B cell (primary cell): ENCODE results near the gene NME3. TPM values are rescaled to one million over a fixed set of nuclear protein-coding genes. Genes with fewer than 3 reads are reported as not detected.

Experiments
- ATAC-seq: fragments of 200-7000 bp; cut with Tn5 transposase; one replicate; pipeline ENCODE4 v1.10.0; 2021; ENCODE audit warnings: low read depth, mild to moderate bottlenecking, moderate number of reproducible peaks, moderate library complexity
- CTCF ChIA-PET: fragments of 350-600 bp; sonication (Branson Sonifier 250); formaldehyde crosslinking; loops from one replicate; lab custom pipeline; 2021; ENCODE audit warnings: antibody characterized with exemption, inconsistent platforms; lab: Charles Lee
- POLR2A ChIA-PET: fragments of 350-600 bp; sonication (Branson Sonifier 250); formaldehyde crosslinking; loops from one replicate; lab custom pipeline; 2021; ENCODE audit warnings: antibody characterized with exemption; lab: Charles Lee
- DNase-seq: peaks from one replicate; pipeline ENCODE4 v3.0.0; 2013
- H2AFZ ChIP-seq: 2 replicates; pipeline ENCODE4 v1.6.1; 2012; ENCODE audit warnings: mild to moderate bottlenecking, low read depth, low read length; ENCODE audit not compliant: insufficient read depth, poor library complexity, severe bottlenecking
- H3K27ac ChIP-seq, 2 donors: 1 replicate in 1 of 2; 2 replicates in 1 of 2; pipeline ENCODE4 v1.5.1; 2012 to 2013; ENCODE audit warnings: low read length in 2 of 2, mild to moderate bottlenecking in 2 of 2, moderate library complexity in 1 of 2
- H3K27me3 ChIP-seq, 4 experiments: fragments of 200-600 bp in 1 of 4; sonication (generic) in 1 of 4; replicated peaks in 1 of 4; 1 replicate in 2 of 4; 2 replicates in 2 of 4; pipeline versions ENCODE4 v1.6.1 to v1.7.0; 2013 to 2016; ENCODE audit warnings: low read length in 3 of 4, mild to moderate bottlenecking in 2 of 4, mixed read lengths in 1 of 4, moderate library complexity in 1 of 4; ENCODE audit not compliant: insufficient read depth in 4 of 4, control insufficient read depth in 3 of 4; ENCODE audit errors: control extremely low read depth in 1 of 4
- H3K36me3 ChIP-seq, 2 experiments: replicated peaks in 1 of 2; 1 replicate in 1 of 2; 2 replicates in 1 of 2; pipeline versions ENCODE4 v1.6.1 to v1.7.1; 2013; ENCODE audit warnings: low read length in 1 of 2; ENCODE audit not compliant: insufficient read depth in 2 of 2, control insufficient read depth in 1 of 2; ENCODE audit errors: control extremely low read depth in 1 of 2, extremely low read depth in 1 of 2
- H3K4me1 ChIP-seq, 2 donors: fragments of 200-600 bp in 1 of 2; sonication (generic) in 1 of 2; 1 replicate in 1 of 2; 2 replicates in 1 of 2; pipeline versions ENCODE4 v1.5.1 to v1.6.1; 2013 to 2017; ENCODE audit warnings: low read length in 2 of 2; ENCODE audit not compliant: control insufficient read depth in 2 of 2, insufficient read depth in 2 of 2
- H3K4me2 ChIP-seq: replicated peaks from 2 replicates; pipeline ENCODE3; 2012; ENCODE audit warnings: mild to moderate bottlenecking, low read depth, low read length; ENCODE audit not compliant: poor library complexity, severe bottlenecking
- H3K4me3 ChIP-seq, 5 experiments: fragments of 200-600 bp in 1 of 5; sonication (generic) in 1 of 5; 1 replicate in 3 of 5; 2 replicates in 2 of 5; pipeline versions ENCODE4 v1.5.1 to v1.7.0; 2011 to 2016; ENCODE audit warnings: low read length in 4 of 5, mild to moderate bottlenecking in 4 of 5, low read depth in 2 of 5, control low read depth in 1 of 5, moderate library complexity in 1 of 5; ENCODE audit not compliant: insufficient read depth in 1 of 5; ENCODE audit errors: control extremely low read depth in 1 of 5, extremely low read depth in 1 of 5
- H3K79me2 ChIP-seq: fragments of 200-600 bp; sonication (generic); one replicate; pipeline ENCODE4 v1.6.0; 2016; ENCODE audit warnings: low read length; ENCODE audit not compliant: control insufficient read depth, insufficient read depth
- H3K9ac ChIP-seq: fragments of 200-600 bp; sonication (generic); 2 replicates; pipeline ENCODE4 v1.6.1; 2017; ENCODE audit warnings: mild to moderate bottlenecking, low read length, moderate library complexity
- H3K9me3 ChIP-seq, 3 donors: one replicate each; pipeline versions ENCODE4 v1.6.1 to v1.7.1; 2013; ENCODE audit warnings: low read length in 2 of 3; ENCODE audit not compliant: control insufficient read depth in 2 of 3, insufficient read depth in 1 of 3; ENCODE audit errors: control extremely low read depth in 1 of 3
- H4K20me1 ChIP-seq: 2 replicates; pipeline ENCODE4 v1.6.0; 2012; ENCODE audit warnings: mild to moderate bottlenecking, low read length; ENCODE audit not compliant: insufficient read depth, control insufficient read depth, poor library complexity, severe bottlenecking
- H3K27ac Mint-ChIP-seq: one replicate; pipeline ENCODE4 v1.8.0; 2021; ENCODE audit warnings: mixed read lengths
- H3K27me3 Mint-ChIP-seq: one replicate; pipeline ENCODE4 v1.8.0; 2021; ENCODE audit warnings: mixed read lengths
- H3K4me1 Mint-ChIP-seq: one replicate; pipeline ENCODE4 v1.8.0; 2021; ENCODE audit warnings: mixed read lengths
- H3K4me3 Mint-ChIP-seq: one replicate; pipeline ENCODE4 v1.8.0; 2021; ENCODE audit warnings: mixed read lengths
- H3K9me3 Mint-ChIP-seq: one replicate; pipeline ENCODE4 v1.8.0; 2022; ENCODE audit warnings: mixed read lengths; ENCODE audit not compliant: insufficient read depth
- EZH2 ChIP-seq: IDR thresholded peaks from 2 replicates; pipeline ENCODE4 v1.6.1; 2012; ENCODE audit warnings: borderline replicate concordance, low read depth, mild to moderate bottlenecking, moderate library complexity, low read length; ENCODE audit not compliant: insufficient read depth, poor library complexity, severe bottlenecking
- WGBS: methylation state at CpG from one replicate; pipeline ENCODE4 v1.1.5; 2013; ENCODE audit warnings: missing lambda C conversion rate; ENCODE audit not compliant: insufficient coverage; 5-methylcytosine and 5-hydroxymethylcytosine counted together
- intact Hi-C: fragments of 100-400 bp; cut with micrococcal nuclease; formaldehyde crosslinking; loops from one replicate; pipeline ENCODE4 v1.10.0; 2022
- polyA plus RNA-seq: library from polyadenylated mRNA; depleted of rRNA; stranded (reverse); fragments of >200 nt; gene quantifications from 2 replicates; pipeline ENCODE4 v1.2.3, GENCODE V29; 2012
- total RNA-seq, 2 donors: library from RNA; stranded (reverse); fragments of 120-200 nt in 1 of 2; gene quantifications; 1 replicate in 1 of 2; 2 replicates in 1 of 2; pipeline versions ENCODE4 v1.2.3 to v1.2.4, GENCODE V29; 2013 to 2022
- TF ChIP-seq, protein P1 (sequence below): fragments of 200-600 bp; IDR thresholded peaks from one replicate; pipeline ENCODE4 v1.8.0; 2022; ENCODE audit warnings: antibody characterized with exemption, mild to moderate bottlenecking

NME3 gene
- total and polyA plus RNA-seq, 2 donors (not counting 1 experiment from before 2014, with no cell fraction given): 63.2 to 150 TPM

DNA sequence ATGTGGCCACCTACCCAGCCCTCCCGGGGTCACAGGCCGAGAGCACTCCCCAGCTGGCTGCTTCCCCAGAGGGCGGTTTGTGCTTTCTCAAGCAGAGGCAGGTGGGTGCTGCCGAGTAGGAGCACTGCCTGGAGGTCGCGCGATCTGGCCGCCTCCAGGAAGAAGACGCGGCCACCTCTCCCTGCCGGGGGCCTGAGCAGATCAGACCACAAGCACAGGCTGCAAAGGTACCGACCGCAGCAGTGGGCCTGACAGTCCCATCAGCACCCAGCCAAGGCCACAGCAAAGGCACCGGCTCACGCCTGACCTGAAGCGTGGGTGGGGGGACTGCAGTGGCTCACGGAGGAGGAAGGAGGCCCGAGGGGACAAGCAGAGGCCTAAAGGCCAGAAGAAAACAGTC, 37.3 kb upstream of the NME3 start:
- H3K4me3 Mint-ChIP-seq: no peak overlapping the region
- peaks cover 9% of the 10 kb centered on the region for H4K20me1 ChIP-seq
- no peaks in the 10 kb centered on the region for H3K4me1 ChIP-seq
- H3K4me2 ChIP-seq: no peak overlapping the region
- no peak overlapping the region for H3K27ac Mint-ChIP-seq
- CTCF ChIA-PET: no interaction called here
- no peaks in the 10 kb centered on the region for H3K27me3 Mint-ChIP-seq
- no peaks in the 10 kb centered on the region for H3K27me3 ChIP-seq
- no peak for ATAC-seq
- no peak overlapping the region for H3K27ac ChIP-seq
- WGBS: 89% methylated on average over 17 of the region's 18 CpGs
- peaks cover 0 to 12% (median 0%) of the 10 kb centered on the region in 3 donors for H3K9me3 ChIP-seq
- peaks cover 1 to 31% of the 10 kb centered on the region in 2 experiments for H3K36me3 ChIP-seq
- no peaks in the 10 kb centered on the region for H3K4me1 Mint-ChIP-seq
- H3K4me3 ChIP-seq: no peak overlapping the region
- no peaks in the 10 kb centered on the region for H3K79me2 ChIP-seq
- H2AFZ ChIP-seq: no peak overlapping the region
- no peaks in the 10 kb centered on the region for H3K9me3 Mint-ChIP-seq
- TF ChIP-seq EZH2: no peak
- TF ChIP-seq, protein P1, sequence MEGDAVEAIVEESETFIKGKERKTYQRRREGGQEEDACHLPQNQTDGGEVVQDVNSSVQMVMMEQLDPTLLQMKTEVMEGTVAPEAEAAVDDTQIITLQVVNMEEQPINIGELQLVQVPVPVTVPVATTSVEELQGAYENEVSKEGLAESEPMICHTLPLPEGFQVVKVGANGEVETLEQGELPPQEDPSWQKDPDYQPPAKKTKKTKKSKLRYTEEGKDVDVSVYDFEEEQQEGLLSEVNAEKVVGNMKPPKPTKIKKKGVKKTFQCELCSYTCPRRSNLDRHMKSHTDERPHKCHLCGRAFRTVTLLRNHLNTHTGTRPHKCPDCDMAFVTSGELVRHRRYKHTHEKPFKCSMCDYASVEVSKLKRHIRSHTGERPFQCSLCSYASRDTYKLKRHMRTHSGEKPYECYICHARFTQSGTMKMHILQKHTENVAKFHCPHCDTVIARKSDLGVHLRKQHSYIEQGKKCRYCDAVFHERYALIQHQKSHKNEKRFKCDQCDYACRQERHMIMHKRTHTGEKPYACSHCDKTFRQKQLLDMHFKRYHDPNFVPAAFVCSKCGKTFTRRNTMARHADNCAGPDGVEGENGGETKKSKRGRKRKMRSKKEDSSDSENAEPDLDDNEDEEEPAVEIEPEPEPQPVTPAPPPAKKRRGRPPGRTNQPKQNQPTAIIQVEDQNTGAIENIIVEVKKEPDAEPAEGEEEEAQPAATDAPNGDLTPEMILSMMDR: no peak
- DNase-seq: no peak
- H3K9ac ChIP-seq: no peak overlapping the region
- intact Hi-C loops: no loop called here
- POLR2A ChIA-PET: no interaction called here

DNA sequence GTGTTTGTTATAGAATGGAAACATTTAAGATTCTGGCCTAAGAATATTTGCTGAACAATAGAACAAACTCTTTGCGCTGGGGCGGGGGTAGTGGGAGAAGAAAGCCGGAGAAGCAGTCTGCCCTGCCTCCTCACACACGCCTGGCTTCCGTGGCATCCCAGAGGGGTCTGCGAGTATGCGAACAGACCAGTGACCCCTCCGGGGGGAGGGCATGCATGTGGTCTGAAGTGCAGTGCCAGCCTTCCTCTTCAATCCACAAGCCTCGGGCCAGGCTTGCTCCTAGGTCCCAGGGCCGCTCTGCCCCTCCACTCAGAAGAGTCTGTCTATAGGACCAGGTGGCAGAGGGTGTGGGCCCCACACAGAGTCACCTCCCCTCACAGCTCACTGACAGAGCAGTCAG, 36.3 kb upstream of the NME3 start:
- Histone ChIP-seq H3K9ac (no peak overlapping the region), H3K27ac (no peak overlapping the region), H2AFZ (no peak overlapping the region), H3K4me3 (no peak overlapping the region), H3K9me3 (peaks cover 0 to 12% (median 0%) of the 10 kb centered on the region in 3 donors), H3K36me3 (peaks cover 1 to 22% of the 10 kb centered on the region in 2 experiments), H3K4me2 (no peak overlapping the region), H4K20me1 (peaks cover 9% of the 10 kb centered on the region), H3K79me2 (no peaks in the 10 kb centered on the region), H3K4me1 (no peaks in the 10 kb centered on the region), H3K27me3 (no peaks in the 10 kb centered on the region)
- Mint-ChIP-seq H3K4me3 (no peak overlapping the region), H3K27ac (no peak overlapping the region), H3K27me3 (no peaks in the 10 kb centered on the region), H3K4me1 (no peaks in the 10 kb centered on the region), H3K9me3 (no peaks in the 10 kb centered on the region)
- intact Hi-C loops: no loop called here
- POLR2A ChIA-PET: no interaction called here
- DNase-seq: no peak
- TF ChIP-seq EZH2: no peak
- TF ChIP-seq, protein P1: no peak
- CTCF ChIA-PET: no interaction called here
- no peak for ATAC-seq
- WGBS: 93% methylated on average over 10 of the region's 10 CpGs
